HepG2 (cell line): ENCODE results near the gene MED9. TPM values are rescaled to one million over a fixed set of nuclear protein-coding genes. Genes with fewer than 3 reads are reported as not detected.

ENCODE experiments used
- DPF2 ChIP-seq: sonication (generic); formaldehyde crosslinking; IDR thresholded peaks from 2 replicates; pipeline ENCODE4 v1.4.0; 2020; ENCODE audit warnings: mild to moderate bottlenecking, low read depth, missing genetic modification reagents, borderline replicate concordance
- HMG20B ChIP-seq: conservative IDR thresholded peaks from 2 replicates; pipeline ENCODE4 v1.6.1; 2016; ENCODE audit warnings: missing genetic modification reagents, missing compliant biosample characterization
- KLF11 ChIP-seq: IDR thresholded peaks from 2 replicates; pipeline ENCODE4 v1.6.1; 2016; ENCODE audit warnings: missing compliant biosample characterization
- NFE2L2 ChIP-seq: fragments of 150-350 bp; IDR thresholded peaks from 2 replicates; pipeline ENCODE4 v1.6.1; 2014; ENCODE audit warnings: low read length
- PRDM15 ChIP-seq: sonication (generic); formaldehyde crosslinking; IDR thresholded peaks from 2 replicates; pipeline ENCODE4 v1.4.0; 2020; ENCODE audit warnings: missing genetic modification reagents
- RXRB ChIP-seq: IDR thresholded peaks from 2 replicates; pipeline ENCODE4 v1.6.1; 2016; ENCODE audit warnings: borderline replicate concordance, missing genetic modification reagents, missing compliant biosample characterization
- THAP9 ChIP-seq: sonication (generic); formaldehyde crosslinking; IDR thresholded peaks from 2 replicates; pipeline ENCODE4; 2020; ENCODE audit warnings: missing genetic modification reagents, mild to moderate bottlenecking, borderline replicate concordance
- YEATS2 ChIP-seq: sonication (generic); formaldehyde crosslinking; IDR thresholded peaks from 2 replicates; pipeline ENCODE4 v1.4.0; 2020; ENCODE audit warnings: missing genetic modification reagents, borderline replicate concordance
- ZBED4 ChIP-seq: sonication (generic); formaldehyde crosslinking; IDR thresholded peaks from 2 replicates; pipeline ENCODE4 v1.4.0; 2020; ENCODE audit warnings: missing genetic modification reagents, borderline replicate concordance
- ZFP62 ChIP-seq: sonication (generic); formaldehyde crosslinking; IDR thresholded peaks from 2 replicates; pipeline ENCODE4 v1.4.0; 2020; ENCODE audit warnings: missing genetic modification reagents
- ZFP82 ChIP-seq: sonication (generic); formaldehyde crosslinking; IDR thresholded peaks from 2 replicates; pipeline ENCODE4 v1.5.1; 2020; ENCODE audit warnings: mild to moderate bottlenecking, missing genetic modification reagents, borderline replicate concordance
- ZNF121 ChIP-seq: sonication (generic); formaldehyde crosslinking; IDR thresholded peaks from 2 replicates; pipeline ENCODE4 v1.5.0; 2020; ENCODE audit warnings: mild to moderate bottlenecking, missing genetic modification reagents
- ZNF136 ChIP-seq: sonication (generic); formaldehyde crosslinking; IDR thresholded peaks from 2 replicates; pipeline ENCODE4 v1.8.1; 2022; ENCODE audit warnings: low read depth, mild to moderate bottlenecking, moderate library complexity, missing genetic modification reagents
- ZNF20 ChIP-seq: sonication (generic); formaldehyde crosslinking; IDR thresholded peaks from 2 replicates; pipeline ENCODE4 v1.4.0; 2020; ENCODE audit warnings: mild to moderate bottlenecking, moderate library complexity, missing genetic modification reagents
- ZNF343 ChIP-seq: sonication (generic); formaldehyde crosslinking; IDR thresholded peaks from 2 replicates; pipeline ENCODE4 v1.4.0; 2020; ENCODE audit warnings: mild to moderate bottlenecking, missing genetic modification reagents
- ZNF704 ChIP-seq: sonication (generic); formaldehyde crosslinking; IDR thresholded peaks from 2 replicates; pipeline ENCODE4 v1.8.1; 2023; ENCODE audit warnings: mild to moderate bottlenecking, inconsistent platforms, moderate library complexity, missing genetic modification reagents, borderline replicate concordance
- ZNF841 ChIP-seq: sonication (generic); formaldehyde crosslinking; IDR thresholded peaks from 2 replicates; pipeline ENCODE4 v1.8.1; 2023; ENCODE audit warnings: missing genetic modification reagents, borderline replicate concordance
- polyA plus RNA-seq, 8 experiments: library from polyadenylated mRNA; depleted of rRNA in 3 of 8; stranded (reverse) in 7 of 8; unstranded in 1 of 8; fragments of >200 nt; fragmentation: Illumina TruSeq in 4 of 8; extraction: Trizol in 4 of 8; gene quantifications; 2 replicates each; pipeline versions ENCODE4 v1.2.1 to v1.2.3, GENCODE V29; 2011 to 2016; ENCODE audit warnings: low read depth in 4 of 8, missing spikeins in 1 of 8, mixed read lengths in 1 of 8; ENCODE audit not compliant: insufficient read depth in 1 of 8
- total RNA-seq, 5 experiments: library from RNA; depleted of rRNA; stranded (reverse); fragments of >200 nt; fragmentation: Illumina TruSeq; extraction: Trizol; gene quantifications; 2 replicates each; pipeline ENCODE4 v1.2.3, GENCODE V29; 2016; ENCODE audit warnings: low read depth in 1 of 5

MED9 gene
- total and polyA plus RNA-seq, 2 of the 13 experiments (the other 11 are each of a cell fraction or from before 2014, with no cell fraction given), result 11.9 to 15.1 TPM

GRCh38 chr17:17462048-17462824, 14.6 kb upstream of the MED9 start (continued):
- TF ChIP-seq ZNF343 (CRISPR knock-in tag) (no peak), ZNF136 (peak; percentile 84; the same call in 1 of the 2 replicates), DPF2 (peak; percentile 75; the same call in 1 of the 2 replicates), PRDM15 (CRISPR knock-in tag) (no peak), ZBED4 (CRISPR knock-in tag) (no peak), ZNF121 (CRISPR knock-in tag) (no peak; the same call in none of the 2 replicates), HMG20B (CRISPR knock-in tag) (no peak), RXRB (CRISPR knock-in tag) (peak; percentile 91), ZNF704 (no peak), ZFP62 (CRISPR knock-in tag) (no peak), ZNF20 (0 out of 2 replicates have a peak, but pooled peaks have one; percentile 60), THAP9 (CRISPR knock-in tag) (peak; percentile 71; the same call in 1 of the 2 replicates), ZNF841 (CRISPR knock-in tag) (no peak), KLF11 (no peak), ZFP82 (CRISPR knock-in tag) (no peak), NFE2L2 (no peak), YEATS2 (CRISPR knock-in tag) (no peak; the same call in 1 of the 2 replicates)
